DND-41 (cell line): Measurements from ENCODE around the gene TCP11.

Experiments used
- EZH2 ChIP-seq: IDR thresholded peaks from 3 replicates; pipeline ENCODE4 v1.6.1; 2012; ENCODE audit warnings: borderline replicate concordance, low read depth, mild to moderate bottlenecking, moderate library complexity, low read length, inconsistent platforms; ENCODE audit not compliant: severe bottlenecking
- TF ChIP-seq, protein P1 (sequence below): IDR thresholded peaks from 2 replicates; pipeline ENCODE4 v1.5.1; 2012; ENCODE audit warnings: borderline replicate concordance, low read length, moderate library complexity, mild to moderate bottlenecking; ENCODE audit not compliant: poor library complexity, severe bottlenecking; ENCODE audit errors: extremely low read depth

DNA sequence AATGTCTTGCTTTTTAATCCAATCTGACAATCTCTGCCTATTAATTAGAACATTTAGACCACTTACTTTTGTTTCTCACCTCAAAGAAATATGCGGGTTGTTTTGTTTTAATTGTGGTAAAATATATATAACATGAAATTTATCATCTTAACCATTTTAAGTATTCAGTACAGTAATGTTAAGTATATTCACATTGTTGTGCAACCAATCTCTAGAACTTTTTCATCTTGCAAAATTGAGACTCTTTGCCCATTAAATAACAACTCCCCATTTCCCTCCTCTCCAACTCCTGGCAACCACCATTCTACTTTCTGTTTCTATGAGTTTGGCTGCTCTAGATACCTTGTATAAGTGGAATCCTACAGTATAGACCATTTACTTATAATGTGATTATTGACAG lies 13.8 kb upstream of the TCP11 start:
- TF ChIP-seq, protein P1, sequence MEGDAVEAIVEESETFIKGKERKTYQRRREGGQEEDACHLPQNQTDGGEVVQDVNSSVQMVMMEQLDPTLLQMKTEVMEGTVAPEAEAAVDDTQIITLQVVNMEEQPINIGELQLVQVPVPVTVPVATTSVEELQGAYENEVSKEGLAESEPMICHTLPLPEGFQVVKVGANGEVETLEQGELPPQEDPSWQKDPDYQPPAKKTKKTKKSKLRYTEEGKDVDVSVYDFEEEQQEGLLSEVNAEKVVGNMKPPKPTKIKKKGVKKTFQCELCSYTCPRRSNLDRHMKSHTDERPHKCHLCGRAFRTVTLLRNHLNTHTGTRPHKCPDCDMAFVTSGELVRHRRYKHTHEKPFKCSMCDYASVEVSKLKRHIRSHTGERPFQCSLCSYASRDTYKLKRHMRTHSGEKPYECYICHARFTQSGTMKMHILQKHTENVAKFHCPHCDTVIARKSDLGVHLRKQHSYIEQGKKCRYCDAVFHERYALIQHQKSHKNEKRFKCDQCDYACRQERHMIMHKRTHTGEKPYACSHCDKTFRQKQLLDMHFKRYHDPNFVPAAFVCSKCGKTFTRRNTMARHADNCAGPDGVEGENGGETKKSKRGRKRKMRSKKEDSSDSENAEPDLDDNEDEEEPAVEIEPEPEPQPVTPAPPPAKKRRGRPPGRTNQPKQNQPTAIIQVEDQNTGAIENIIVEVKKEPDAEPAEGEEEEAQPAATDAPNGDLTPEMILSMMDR, result no peak
- no peak for TF ChIP-seq EZH2
